Stimulated activated naive CD8-positive, alpha-beta T cell treated with anti-CD3 and anti-CD28 coated beads, Interleukin-15, amount 100 ng/mL, for 72 hours (primary cell): ENCODE data around the gene PDE7B.
A peak's percentile ranks its signal among the peaks of the same experiment; 100 is the strongest.

Source experiments
- ATAC-seq: fragments of 150-1000 bp; cut with Tn5 transposase; 2 replicates; pipeline ENCODE4 v1.10.0; 2021; ENCODE audit warnings: mild to moderate bottlenecking, moderate library complexity
- DNase-seq, 2 donors: peaks; one replicate each; pipeline ENCODE4 v3.0.0; 2021 to 2022
- H3K27ac Mint-ChIP-seq, 2 donors: one replicate each; pipeline ENCODE4 v1.8.0; 2022; ENCODE audit warnings: mild to moderate bottlenecking in 2 of 2, mixed read lengths in 2 of 2, moderate library complexity in 2 of 2
- H3K27me3 Mint-ChIP-seq: one replicate; pipeline ENCODE4 v1.8.0; 2022; ENCODE audit warnings: mixed read lengths
- H3K4me1 Mint-ChIP-seq: one replicate; pipeline ENCODE4 v1.8.0; 2022; ENCODE audit warnings: mild to moderate bottlenecking, mixed read lengths
- H3K4me3 Mint-ChIP-seq, 2 donors: one replicate each; pipeline ENCODE4 v1.8.0; 2022; ENCODE audit warnings: mild to moderate bottlenecking in 2 of 2, mixed read lengths in 2 of 2, moderate library complexity in 1 of 2
- H3K9me3 Mint-ChIP-seq, 2 donors: one replicate each; pipeline ENCODE4 v1.8.0; 2022; ENCODE audit warnings: mixed read lengths in 2 of 2

Gene PDE7B

GRCh38 chr6:135895231-135895911 is 43.9 kb downstream of the PDE7B start:
- Mint-ChIP-seq H3K27ac (no peak overlapping the region), H3K27me3 (no peaks in the 10 kb centered on the region), H3K9me3 (peaks cover 0 to 7% of the 10 kb centered on the region in 2 donors), H3K4me1 (peaks cover 16% of the 10 kb centered on the region), H3K4me3 (no peak overlapping the region)
- no peak for DNase-seq
- ATAC-seq = no peak

- Mint-ChIP-seq H3K27me3 (no peaks in the 10 kb centered on the region), H3K4me3 (no peak overlapping the region), H3K4me1 (peaks cover 16% of the 10 kb centered on the region), H3K27ac (no peak overlapping the region), H3K9me3 (peaks cover 0 to 7% of the 10 kb centered on the region in 2 donors)
- ATAC-seq (peak; percentile 7), DNase-seq (no peak)
Observed at GRCh38 chr6:135897087-135897486, 45.6 kb downstream of the PDE7B start.

- no peak for DNase-seq
- Mint-ChIP-seq H3K27me3 (no peaks in the 10 kb centered on the region), H3K9me3 (peaks cover 0 to 3% of the 10 kb centered on the region in 2 donors), H3K4me3 (peak overlapping the region in 1 of 2 donors; percentile 12), H3K27ac (no peak overlapping the region), H3K4me1 (peaks cover 29% of the 10 kb centered on the region)
- no peak for ATAC-seq
Observed at GRCh38 chr6:135901774-135902524, 50.4 kb downstream of the PDE7B start.

GRCh38 chr6:135902756-135903331 is 51.3 kb downstream of the PDE7B start:
- H3K9me3 Mint-ChIP-seq = no peaks in the 10 kb centered on the region
- no peaks in the 10 kb centered on the region for H3K27me3 Mint-ChIP-seq
- DNase-seq (no peak), ATAC-seq (no peak)
- H3K4me1 Mint-ChIP-seq = peaks cover 20% of the 10 kb centered on the region
- H3K27ac Mint-ChIP-seq = no peak overlapping the region
- no peak overlapping the region for H3K4me3 Mint-ChIP-seq

GRCh38 chr6:135904666-135905065 is 53.2 kb downstream of the PDE7B start:
- H3K9me3 Mint-ChIP-seq = no peaks in the 10 kb centered on the region
- ATAC-seq = no peak
- no peak for DNase-seq
- no peaks in the 10 kb centered on the region for H3K27me3 Mint-ChIP-seq
- H3K4me3 Mint-ChIP-seq = no peak overlapping the region
- H3K27ac Mint-ChIP-seq = no peak overlapping the region
- peaks cover 22% of the 10 kb centered on the region for H3K4me1 Mint-ChIP-seq

- H3K27ac Mint-ChIP-seq = no peak overlapping the region
- DNase-seq (no peak), ATAC-seq (no peak)
- no peaks in the 10 kb centered on the region for H3K9me3 Mint-ChIP-seq
- H3K4me3 Mint-ChIP-seq = no peak overlapping the region
- peaks cover 28% of the 10 kb centered on the region for H3K4me1 Mint-ChIP-seq
- no peaks in the 10 kb centered on the region for H3K27me3 Mint-ChIP-seq
Observed at GRCh38 chr6:135905604-135906300, 54.3 kb downstream of the PDE7B start.

- H3K4me3 Mint-ChIP-seq = no peak overlapping the region
- peaks cover 28% of the 10 kb centered on the region for H3K4me1 Mint-ChIP-seq
- no peaks in the 10 kb centered on the region for H3K9me3 Mint-ChIP-seq
- no peak for ATAC-seq
- H3K27ac Mint-ChIP-seq = no peak overlapping the region
- DNase-seq = no peak
- no peaks in the 10 kb centered on the region for H3K27me3 Mint-ChIP-seq
Observed at GRCh38 chr6:135906542-135906941, 55.0 kb downstream of the PDE7B start.

GRCh38 chr6:135906972-135907465 is 55.5 kb downstream of the PDE7B start:
- Mint-ChIP-seq H3K9me3 (no peaks in the 10 kb centered on the region), H3K4me3 (no peak overlapping the region), H3K4me1 (peaks cover 28% of the 10 kb centered on the region), H3K27me3 (no peaks in the 10 kb centered on the region), H3K27ac (peak overlapping the region in 1 of 2 donors; percentile 64)
- ATAC-seq = no peak
- DNase-seq = no peak

GRCh38 chr6:135909737-135910387 is 58.4 kb downstream of the PDE7B start:
- Mint-ChIP-seq H3K27me3 (no peaks in the 10 kb centered on the region), H3K4me1 (peaks cover 10% of the 10 kb centered on the region), H3K27ac (no peak overlapping the region), H3K4me3 (no peak overlapping the region), H3K9me3 (no peaks in the 10 kb centered on the region)
- DNase-seq (peak; percentile 55 to 60), ATAC-seq (peak; percentile 92)

GRCh38 chr6:135910790-135911618 is 59.5 kb downstream of the PDE7B start:
- no peaks in the 10 kb centered on the region for H3K27me3 Mint-ChIP-seq
- H3K9me3 Mint-ChIP-seq = no peaks in the 10 kb centered on the region
- no peak for DNase-seq
- no peak overlapping the region for H3K27ac Mint-ChIP-seq
- H3K4me3 Mint-ChIP-seq = no peak overlapping the region
- ATAC-seq = no peak
- peaks cover 8% of the 10 kb centered on the region for H3K4me1 Mint-ChIP-seq

GRCh38 chr6:135913785-135914184 is 62.3 kb downstream of the PDE7B start:
- Mint-ChIP-seq H3K4me3 (no peak overlapping the region), H3K9me3 (no peaks in the 10 kb centered on the region), H3K27ac (no peak overlapping the region), H3K27me3 (no peaks in the 10 kb centered on the region), H3K4me1 (peaks cover 8% of the 10 kb centered on the region)
- no peak for ATAC-seq
- no peak for DNase-seq

- no peaks in the 10 kb centered on the region for H3K9me3 Mint-ChIP-seq
- peaks cover 16% of the 10 kb centered on the region for H3K4me1 Mint-ChIP-seq
- no peak for ATAC-seq
- no peak overlapping the region for H3K27ac Mint-ChIP-seq
- H3K27me3 Mint-ChIP-seq = no peaks in the 10 kb centered on the region
- no peak overlapping the region for H3K4me3 Mint-ChIP-seq
- DNase-seq = no peak
Observed at GRCh38 chr6:135919026-135919425, 67.5 kb downstream of the PDE7B start.

- Mint-ChIP-seq H3K4me3 (no peak overlapping the region), H3K4me1 (peaks cover 16% of the 10 kb centered on the region), H3K27me3 (no peaks in the 10 kb centered on the region), H3K9me3 (no peaks in the 10 kb centered on the region), H3K27ac (no peak overlapping the region)
- ATAC-seq (no peak), DNase-seq (no peak)
Observed at GRCh38 chr6:135920689-135921088, 69.2 kb downstream of the PDE7B start.

- ATAC-seq (no peak), DNase-seq (no peak)
- H3K27ac Mint-ChIP-seq = no peak overlapping the region
- H3K4me1 Mint-ChIP-seq = peaks cover 16% of the 10 kb centered on the region
- H3K27me3 Mint-ChIP-seq = no peaks in the 10 kb centered on the region
- H3K9me3 Mint-ChIP-seq = no peaks in the 10 kb centered on the region
- no peak overlapping the region for H3K4me3 Mint-ChIP-seq
Observed at GRCh38 chr6:135921188-135921587, 69.7 kb downstream of the PDE7B start.
